ENCODE data around the gene PTTG1IP2. TPM values are rescaled to one million over a fixed set of nuclear protein-coding genes. Genes with fewer than 3 reads are reported as not detected.

PTTG1IP2 gene
- total and polyA plus RNA-seq, 4 donors: not detected

DNA sequence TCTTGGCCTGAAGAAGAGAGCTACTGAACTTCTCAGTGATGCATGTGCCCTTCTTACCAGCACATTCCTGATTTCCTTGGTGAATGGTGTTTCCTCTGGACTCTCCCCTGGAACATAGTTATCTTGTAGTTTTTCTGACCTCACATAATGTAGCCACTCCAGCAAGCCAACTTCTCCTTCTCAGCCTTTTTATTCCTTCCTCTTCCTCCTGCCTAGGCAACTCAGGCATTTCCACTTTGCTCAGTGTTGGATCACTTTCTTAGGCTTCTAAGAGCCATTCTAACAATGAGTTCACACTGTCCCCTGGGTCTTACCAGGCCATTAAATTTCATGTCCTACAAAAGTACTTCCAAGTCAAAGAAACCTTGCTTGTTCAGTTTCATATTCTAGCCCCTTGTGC lies 3.6 kb upstream of the PTTG1IP2 start:
- intact Hi-C loops (cut with DNase I): loop anchor here in 1 of 2 donors (10.0 kb wide), 1 partner anchor 159 kb away; no protein-coding TSS in a partner anchor

DNA sequence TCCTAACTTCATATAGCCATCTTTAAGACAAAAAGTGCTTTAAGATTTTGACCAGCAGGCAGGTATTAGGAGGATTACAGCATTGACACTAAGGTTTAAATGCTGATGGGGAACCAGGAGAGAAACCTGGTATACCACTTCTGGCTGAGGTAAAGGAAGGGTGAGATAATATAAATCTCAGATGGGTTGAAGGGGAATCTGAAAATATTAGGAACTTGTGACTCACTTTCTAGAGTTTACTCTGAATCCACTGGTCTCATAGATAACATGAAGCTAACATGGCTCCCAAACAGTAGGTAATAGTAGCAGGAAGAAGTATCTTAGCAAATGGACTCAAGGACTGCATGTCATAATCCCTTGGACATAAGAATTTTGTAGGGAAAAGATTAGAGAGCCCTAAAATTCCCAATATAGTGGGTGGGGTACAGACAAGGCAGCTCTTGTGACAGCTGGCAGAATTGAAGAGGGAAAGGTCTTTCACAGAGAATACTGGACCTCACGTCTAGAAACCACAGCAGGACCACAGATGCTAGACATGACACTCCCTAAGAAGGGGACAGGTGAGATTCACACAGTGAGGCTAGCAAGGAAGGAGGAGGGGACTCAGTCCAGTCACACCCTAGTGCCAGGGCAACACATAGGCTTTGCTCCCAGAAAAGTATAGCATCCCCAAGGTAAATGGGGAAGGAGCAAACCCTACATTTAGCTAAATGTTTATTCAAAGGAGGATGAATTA lies 3.5 kb downstream of the PTTG1IP2 start:
- H3K36me3 ChIP-seq (ENCODE audit: control insufficient read depth in 1 of 2, insufficient read depth in 2 of 2, low read length in 1 of 2): no peaks in the 10 kb centered on the region
- no peaks in the 10 kb centered on the region for H3K27me3 ChIP-seq (ENCODE audit: control insufficient read depth in 1 of 2, insufficient read depth in 2 of 2, low read length in 1 of 2)
- no peaks in the 10 kb centered on the region for H3K9me3 ChIP-seq (ENCODE audit: control insufficient read depth, low read length)
- no peak overlapping the region for H3K4me3 ChIP-seq (ENCODE audit: low read length in 2 of 2)
- intact Hi-C loops (cut with DNase I): no loop called here
- DNase-seq: no peak
- no peak overlapping the region for H3K27ac ChIP-seq (ENCODE audit: low read depth in 1 of 2, low read length in 2 of 2)
- no peaks in the 10 kb centered on the region for H3K4me1 ChIP-seq (ENCODE audit: control insufficient read depth in 1 of 2, insufficient read depth in 2 of 2, low read length in 2 of 2)
- WGBS, 2 donors: 83 to 88% methylated on average over 1 of the region's 1 CpG
- ATAC-seq (ENCODE audit: low FRiP score): no peak

More for the DNA sequence above, 3.6 kb upstream of the PTTG1IP2 start:
- H3K4me1 ChIP-seq (ENCODE audit: control insufficient read depth in 1 of 2, insufficient read depth in 2 of 2, low read length in 2 of 2): no peaks in the 10 kb centered on the region
- no peak overlapping the region for H3K27ac ChIP-seq (ENCODE audit: low read depth in 1 of 2, low read length in 2 of 2)
- H3K36me3 ChIP-seq (ENCODE audit: control insufficient read depth in 1 of 2, insufficient read depth in 2 of 2, low read length in 1 of 2): no peaks in the 10 kb centered on the region
- ATAC-seq (ENCODE audit: low FRiP score) (no peak), DNase-seq (no peak)
- no peak overlapping the region for H3K4me3 ChIP-seq (ENCODE audit: low read length in 2 of 2)
- no peaks in the 10 kb centered on the region for H3K9me3 ChIP-seq (ENCODE audit: control insufficient read depth, low read length)
- H3K27me3 ChIP-seq (ENCODE audit: control insufficient read depth in 1 of 2, insufficient read depth in 2 of 2, low read length in 1 of 2): no peaks in the 10 kb centered on the region

DNA sequence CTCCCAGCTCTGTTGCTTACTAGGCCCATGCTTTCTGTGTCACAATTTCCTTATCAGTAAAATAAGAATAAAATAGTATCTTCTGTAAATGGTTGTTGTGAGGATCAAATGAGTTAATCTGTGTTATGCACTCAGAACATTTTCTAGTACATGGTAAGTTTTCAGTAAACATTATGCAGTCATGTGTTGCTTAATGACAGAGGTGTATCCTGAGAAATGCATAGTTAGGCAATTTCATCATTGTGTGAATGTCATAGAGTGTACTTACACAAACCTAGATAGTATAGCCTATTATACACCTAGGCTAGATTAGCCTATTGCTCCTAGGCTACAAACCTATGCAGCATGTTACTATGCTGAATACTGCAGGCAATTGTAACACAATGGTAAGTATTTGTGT lies 4.4 kb downstream of the PTTG1IP2 start:
- H3K27me3 ChIP-seq (ENCODE audit: control insufficient read depth in 1 of 2, insufficient read depth in 2 of 2, low read length in 1 of 2): no peaks in the 10 kb centered on the region
- DNase-seq (no peak), ATAC-seq (ENCODE audit: low FRiP score) (no peak)
- no peak overlapping the region for H3K27ac ChIP-seq (ENCODE audit: low read depth in 1 of 2, low read length in 2 of 2)
- no peaks in the 10 kb centered on the region for H3K4me1 ChIP-seq (ENCODE audit: control insufficient read depth in 1 of 2, insufficient read depth in 2 of 2, low read length in 2 of 2)
- no peaks in the 10 kb centered on the region for H3K36me3 ChIP-seq (ENCODE audit: control insufficient read depth in 1 of 2, insufficient read depth in 2 of 2, low read length in 1 of 2)
- H3K9me3 ChIP-seq (ENCODE audit: control insufficient read depth, low read length): no peaks in the 10 kb centered on the region
- intact Hi-C loops (cut with DNase I): no loop called here
- no peak overlapping the region for H3K4me3 ChIP-seq (ENCODE audit: low read length in 2 of 2)

DNA sequence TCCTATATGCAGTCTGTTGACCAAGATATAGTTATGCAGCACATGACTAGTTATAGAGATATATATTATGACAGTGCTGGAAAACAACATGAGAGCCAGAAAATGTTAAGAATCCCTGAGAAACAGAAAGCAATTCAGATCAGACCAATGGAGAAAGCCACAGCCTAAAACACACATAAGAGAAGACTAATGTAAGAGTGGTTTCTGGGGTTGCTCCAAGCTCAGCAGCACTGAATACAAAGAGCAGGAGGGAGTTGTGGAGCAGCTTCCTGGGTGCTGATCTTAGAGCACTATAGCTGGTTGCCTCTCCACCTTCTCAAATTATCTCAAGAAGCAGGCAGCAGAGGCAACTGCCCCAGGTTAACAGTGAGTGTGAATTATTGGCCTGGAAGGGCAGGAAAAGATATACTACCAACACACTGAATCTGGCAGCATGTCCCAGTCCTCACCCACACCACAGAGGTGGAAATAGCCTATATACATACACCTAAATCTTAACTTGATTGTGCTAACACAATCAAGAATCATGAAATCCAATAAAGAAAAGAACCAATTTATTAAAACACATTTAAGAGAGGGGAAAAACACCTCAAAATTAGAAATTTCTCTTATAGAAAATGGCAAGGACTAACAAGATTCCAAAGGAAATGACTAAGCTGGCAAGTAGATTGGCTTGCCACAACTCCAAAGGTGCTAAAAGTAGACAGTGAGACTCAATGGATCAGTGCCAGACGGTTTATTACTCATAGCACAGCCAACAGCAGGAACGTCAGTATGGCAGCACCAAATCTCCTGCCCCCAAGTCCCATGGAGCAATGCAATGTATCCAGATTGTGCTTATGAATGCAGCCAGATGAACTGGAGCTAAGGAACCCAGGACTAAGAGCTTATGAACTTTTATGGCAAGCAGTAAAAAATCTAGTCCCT lies 5.1 kb downstream of the PTTG1IP2 start:
- no peak for ATAC-seq (ENCODE audit: low FRiP score)
- intact Hi-C loops (cut with DNase I): no loop called here
- no peak for DNase-seq
- no peaks in the 10 kb centered on the region for H3K27me3 ChIP-seq (ENCODE audit: control insufficient read depth in 1 of 2, insufficient read depth in 2 of 2, low read length in 1 of 2)
- H3K4me3 ChIP-seq (ENCODE audit: low read length in 2 of 2): no peak overlapping the region
- 33 to 46% methylated on average over 2 of the region's 2 CpGs for WGBS, 2 donors
- H3K4me1 ChIP-seq (ENCODE audit: control insufficient read depth in 1 of 2, insufficient read depth in 2 of 2, low read length in 2 of 2): no peaks in the 10 kb centered on the region
- H3K9me3 ChIP-seq (ENCODE audit: control insufficient read depth, low read length): no peaks in the 10 kb centered on the region
- H3K27ac ChIP-seq (ENCODE audit: low read depth in 1 of 2, low read length in 2 of 2): no peak overlapping the region
- H3K36me3 ChIP-seq (ENCODE audit: control insufficient read depth in 1 of 2, insufficient read depth in 2 of 2, low read length in 1 of 2): no peaks in the 10 kb centered on the region

DNA sequence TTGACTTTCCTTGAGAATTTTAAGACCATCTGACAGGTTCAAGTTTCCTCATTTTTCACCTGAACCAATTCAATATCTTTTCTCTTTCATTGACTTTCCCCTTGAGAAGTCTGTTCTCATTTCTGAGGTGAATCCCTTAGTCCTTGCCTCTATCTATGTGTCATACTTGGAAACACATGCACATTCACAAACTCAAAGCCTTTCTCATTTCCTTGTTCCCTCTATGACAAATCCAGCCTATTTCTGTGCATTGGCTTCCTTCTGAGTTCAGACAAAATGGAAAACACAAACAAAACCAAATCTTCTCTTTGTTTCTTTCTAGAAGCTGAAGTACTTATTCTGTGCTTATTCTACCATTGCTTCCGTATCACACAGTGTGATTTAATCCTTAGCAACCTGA lies 13.8 kb downstream of the PTTG1IP2 start:
- intact Hi-C loops (cut with DNase I): no loop called here
- Histone ChIP-seq H3K9me3 (ENCODE audit: control insufficient read depth, low read length) (no peaks in the 10 kb centered on the region), H3K4me1 (ENCODE audit: control insufficient read depth in 1 of 2, insufficient read depth in 2 of 2, low read length in 2 of 2) (no peaks in the 10 kb centered on the region), H3K36me3 (ENCODE audit: control insufficient read depth in 1 of 2, insufficient read depth in 2 of 2, low read length in 1 of 2) (no peaks in the 10 kb centered on the region), H3K27ac (ENCODE audit: low read depth in 1 of 2, low read length in 2 of 2) (no peak overlapping the region), H3K27me3 (ENCODE audit: control insufficient read depth in 1 of 2, insufficient read depth in 2 of 2, low read length in 1 of 2) (no peaks in the 10 kb centered on the region), H3K4me3 (ENCODE audit: low read length in 2 of 2) (no peak overlapping the region)
- WGBS, 2 donors: 93 to 100% methylated on average over 1 of the region's 1 CpG
- no peak for DNase-seq
- ATAC-seq (ENCODE audit: low FRiP score): no peak

DNA sequence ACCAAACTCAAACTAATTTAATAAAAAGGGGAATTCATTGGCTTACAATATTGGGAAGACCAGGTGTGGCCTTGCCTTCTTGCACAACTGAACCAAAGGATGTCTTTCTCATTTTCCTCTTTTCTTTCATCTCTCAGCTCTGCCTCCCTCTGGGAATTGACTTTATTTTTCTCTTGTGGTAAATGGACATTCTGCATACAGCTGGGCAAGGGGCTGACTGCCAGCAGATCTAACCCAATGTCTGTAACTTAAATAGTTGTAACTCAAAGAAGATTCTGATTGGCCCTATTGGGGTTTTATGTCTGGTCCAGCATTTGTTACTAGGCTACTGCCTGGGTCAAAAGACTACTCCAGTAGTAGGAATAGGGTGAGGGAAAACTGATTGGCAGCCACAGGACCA lies 15.3 kb downstream of the PTTG1IP2 start:
- no peaks in the 10 kb centered on the region for H3K27me3 ChIP-seq (ENCODE audit: control insufficient read depth in 1 of 2, insufficient read depth in 2 of 2, low read length in 1 of 2)
- H3K36me3 ChIP-seq (ENCODE audit: control insufficient read depth in 1 of 2, insufficient read depth in 2 of 2, low read length in 1 of 2): no peaks in the 10 kb centered on the region
- ATAC-seq (ENCODE audit: low FRiP score) (no peak), DNase-seq (no peak)
- intact Hi-C loops (cut with DNase I): no loop called here
- no peaks in the 10 kb centered on the region for H3K9me3 ChIP-seq (ENCODE audit: control insufficient read depth, low read length)
- H3K27ac ChIP-seq (ENCODE audit: low read depth in 1 of 2, low read length in 2 of 2): no peak overlapping the region
- H3K4me1 ChIP-seq (ENCODE audit: control insufficient read depth in 1 of 2, insufficient read depth in 2 of 2, low read length in 2 of 2): no peaks in the 10 kb centered on the region
- H3K4me3 ChIP-seq (ENCODE audit: low read length in 2 of 2): no peak overlapping the region

DNA sequence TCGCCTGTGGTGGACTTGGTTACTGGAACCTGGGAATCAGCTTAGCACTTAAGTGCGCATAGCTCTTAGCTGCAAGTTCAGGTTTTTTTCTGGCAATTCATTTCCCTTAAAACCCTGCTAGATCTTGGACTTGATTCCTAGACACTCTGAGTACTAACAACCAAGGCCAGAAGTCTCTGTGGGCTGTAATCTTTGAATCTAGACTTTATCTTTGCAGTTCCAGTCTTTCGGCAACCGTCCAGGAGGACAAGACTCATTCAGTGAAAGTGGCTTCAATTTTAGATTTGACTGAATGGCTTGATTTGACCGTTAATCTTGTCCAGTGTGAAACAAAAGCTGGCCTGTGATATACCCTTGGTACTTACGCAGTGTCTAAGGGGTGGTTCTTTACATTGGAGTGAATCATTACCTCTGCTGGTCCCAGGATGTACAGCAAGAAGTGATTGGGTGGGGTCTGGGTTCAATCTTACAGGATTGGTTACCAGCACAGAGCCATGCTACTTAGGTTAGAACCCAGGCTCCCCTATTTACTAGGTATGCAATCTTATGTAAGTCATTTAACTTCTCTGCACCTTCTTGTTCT lies 16.4 kb downstream of the PTTG1IP2 start:
- Histone ChIP-seq H3K4me1 (ENCODE audit: control insufficient read depth in 1 of 2, insufficient read depth in 2 of 2, low read length in 2 of 2) (no peaks in the 10 kb centered on the region), H3K27me3 (ENCODE audit: control insufficient read depth in 1 of 2, insufficient read depth in 2 of 2, low read length in 1 of 2) (no peaks in the 10 kb centered on the region), H3K36me3 (ENCODE audit: control insufficient read depth in 1 of 2, insufficient read depth in 2 of 2, low read length in 1 of 2) (no peaks in the 10 kb centered on the region), H3K4me3 (ENCODE audit: low read length in 2 of 2) (no peak overlapping the region), H3K27ac (ENCODE audit: low read depth in 1 of 2, low read length in 2 of 2) (no peak overlapping the region), H3K9me3 (ENCODE audit: control insufficient read depth, low read length) (no peaks in the 10 kb centered on the region)
- ATAC-seq (ENCODE audit: low FRiP score) (no peak), DNase-seq (no peak)
- WGBS, 2 donors: 84% methylated on average over 6 of the region's 6 CpGs
- intact Hi-C loops (cut with DNase I): no loop called here

DNA sequence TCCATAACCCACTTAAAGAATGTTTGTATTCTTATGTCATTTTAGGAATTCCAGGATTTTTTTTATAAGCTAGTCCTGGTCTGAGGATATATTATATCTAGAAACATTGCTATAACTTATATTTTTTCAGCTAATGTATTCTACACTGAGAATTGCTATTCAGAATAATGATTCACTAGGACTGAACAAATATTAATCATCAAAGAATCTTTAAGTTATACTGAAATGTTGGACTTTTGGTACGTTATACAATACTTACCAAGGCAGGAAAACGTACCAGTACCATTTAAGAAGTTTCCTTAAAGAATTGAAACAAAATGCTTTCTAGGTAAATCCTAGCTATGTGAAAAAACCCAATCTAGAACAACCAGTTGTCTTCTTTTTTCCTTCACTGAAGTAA lies 18.4 kb downstream of the PTTG1IP2 start:
- Histone ChIP-seq H3K36me3 (ENCODE audit: control insufficient read depth in 1 of 2, insufficient read depth in 2 of 2, low read length in 1 of 2) (no peaks in the 10 kb centered on the region), H3K9me3 (ENCODE audit: control insufficient read depth, low read length) (no peaks in the 10 kb centered on the region), H3K27ac (ENCODE audit: low read depth in 1 of 2, low read length in 2 of 2) (no peak overlapping the region), H3K4me1 (ENCODE audit: control insufficient read depth in 1 of 2, insufficient read depth in 2 of 2, low read length in 2 of 2) (no peaks in the 10 kb centered on the region), H3K27me3 (ENCODE audit: control insufficient read depth in 1 of 2, insufficient read depth in 2 of 2, low read length in 1 of 2) (no peaks in the 10 kb centered on the region), H3K4me3 (ENCODE audit: low read length in 2 of 2) (no peak overlapping the region)
- no peak for ATAC-seq (ENCODE audit: low FRiP score)
- no peak for DNase-seq
- intact Hi-C loops (cut with DNase I): no loop called here
- 60 to 91% methylated on average over 2 of the region's 2 CpGs for WGBS, 2 donors

Data from aorta (tissue), 5 donors.